HG03025 (cell line): ENCODE measurements around the gene ZFP42.
"Not testable (repeated sequence)": the region's sequence is repeated elsewhere in the genome, so short reads cannot be mapped to it uniquely, and the experiment has no call there.

ENCODE experiments used
- ATAC-seq: cut with Tn5 transposase; IDR thresholded peaks from one replicate; pipeline ENCODE4 v1.9.1; 2021; ENCODE audit warnings: mild to moderate bottlenecking, moderate library complexity; ENCODE audit not compliant: unreplicated experiment, low FRiP score

The ZFP42 gene

DNA sequence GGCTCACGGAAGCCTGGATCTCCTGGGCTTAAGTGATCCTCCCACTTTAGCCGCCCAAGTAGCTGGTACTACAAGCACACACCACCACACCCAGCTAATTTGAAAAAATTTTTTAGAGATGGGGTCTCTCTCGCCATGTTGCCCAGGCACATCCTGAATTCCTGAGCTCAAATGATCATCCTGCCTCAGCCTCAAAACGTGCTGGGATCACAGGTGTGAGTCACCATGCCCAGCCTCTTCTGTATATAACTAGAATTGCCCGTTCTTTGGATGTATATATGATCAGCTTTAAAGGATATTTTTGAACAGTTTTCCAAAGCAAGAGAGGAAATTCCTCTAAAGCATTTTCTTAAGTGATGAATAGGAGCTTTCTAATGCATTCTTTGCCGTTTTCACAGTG lies 22.7 kb downstream of the ZFP42 start:
- no peak for ATAC-seq

DNA sequence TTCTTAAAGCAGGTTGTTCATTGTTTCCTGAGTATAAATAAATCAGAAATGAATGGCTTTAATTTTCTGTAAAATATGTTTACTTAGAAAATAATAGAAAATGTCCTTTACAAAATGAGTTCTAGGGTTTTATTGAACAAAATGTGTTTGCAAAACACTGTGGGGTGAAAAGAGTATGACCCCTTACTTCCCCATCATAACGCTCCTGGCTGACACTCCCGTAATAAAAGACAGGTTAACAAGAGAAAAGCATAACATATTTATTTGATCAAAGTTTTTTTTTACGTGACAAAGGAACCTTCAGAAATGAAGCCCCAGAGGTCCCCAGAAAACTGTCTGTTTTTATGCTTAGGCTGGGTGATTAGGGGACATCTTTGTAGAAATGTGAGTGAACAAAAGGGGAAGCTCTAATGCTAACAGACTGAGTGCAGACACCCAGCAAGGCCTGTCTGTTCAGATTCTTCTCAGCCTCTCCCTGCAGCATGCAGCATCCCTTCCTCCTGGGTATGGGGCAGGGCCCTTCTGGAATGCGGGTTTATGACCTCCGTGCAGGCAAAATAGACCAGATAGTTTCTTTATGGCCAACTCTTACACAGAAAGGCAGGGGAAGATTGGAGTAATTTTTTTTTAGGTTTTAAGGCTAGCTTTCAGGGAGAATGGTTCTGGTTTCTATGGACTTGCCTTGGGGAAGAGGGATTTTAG lies 26.1 kb downstream of the ZFP42 start:
- ATAC-seq = no peak

DNA sequence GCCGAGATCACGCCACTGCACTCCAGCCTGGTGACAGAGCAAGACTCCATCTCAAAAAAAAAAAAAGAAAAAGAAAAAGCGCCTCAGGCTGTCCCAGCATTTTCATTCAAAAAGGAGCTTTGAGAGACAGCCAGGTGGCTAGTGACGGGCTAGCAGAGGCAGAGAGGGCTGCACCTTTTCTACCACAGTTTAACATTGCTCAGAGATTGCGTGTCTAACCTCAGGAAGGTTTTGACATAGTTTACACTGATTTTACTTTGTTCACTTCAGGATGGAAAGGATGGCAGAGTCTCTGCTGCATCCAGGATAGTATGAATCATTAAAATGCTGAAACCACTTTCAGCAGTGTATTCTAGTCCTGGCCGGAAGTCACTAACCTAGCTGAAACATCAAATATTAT lies 28.1 kb downstream of the ZFP42 start:
- no peak for ATAC-seq

DNA sequence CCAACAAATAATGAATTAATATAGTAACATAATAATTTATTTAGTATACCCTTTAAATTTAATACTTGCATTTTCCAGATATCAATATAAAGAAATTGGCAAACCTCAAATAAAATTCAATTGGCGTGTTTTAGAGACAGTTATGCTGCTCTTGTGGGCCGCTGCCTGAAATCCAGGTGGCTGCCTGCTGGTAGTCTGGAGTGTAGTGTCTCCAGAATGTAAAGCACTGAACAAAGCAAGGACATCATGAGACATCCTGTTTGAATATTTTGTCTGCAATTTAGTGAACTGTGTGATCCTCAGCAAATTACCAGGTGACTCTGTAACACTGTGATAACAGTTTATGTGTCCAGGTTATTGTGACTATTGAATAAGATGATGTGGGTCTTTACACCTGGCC lies 29.9 kb downstream of the ZFP42 start:
- ATAC-seq = no peak

DNA sequence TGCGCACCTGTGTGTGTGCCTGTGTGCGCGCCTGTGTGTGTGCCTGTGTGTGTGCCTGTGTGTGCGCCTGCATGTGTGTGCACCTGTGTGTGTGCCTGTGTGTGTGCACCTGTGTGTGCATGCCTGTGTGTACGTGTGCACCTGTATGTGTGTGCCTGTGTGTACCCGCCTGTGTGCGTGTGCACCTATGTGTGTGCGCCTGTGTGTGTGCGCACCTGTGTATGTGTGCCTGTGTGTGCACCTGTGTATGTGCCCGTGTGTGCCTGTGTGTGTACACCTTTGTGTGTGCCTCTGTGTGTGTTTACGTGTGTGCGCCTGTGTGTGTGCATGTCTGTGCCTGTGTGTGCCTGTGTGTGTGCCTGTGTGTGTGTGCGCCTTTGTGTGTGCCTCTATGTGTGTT lies 33.5 kb downstream of the ZFP42 start:
- ATAC-seq = no peak

DNA sequence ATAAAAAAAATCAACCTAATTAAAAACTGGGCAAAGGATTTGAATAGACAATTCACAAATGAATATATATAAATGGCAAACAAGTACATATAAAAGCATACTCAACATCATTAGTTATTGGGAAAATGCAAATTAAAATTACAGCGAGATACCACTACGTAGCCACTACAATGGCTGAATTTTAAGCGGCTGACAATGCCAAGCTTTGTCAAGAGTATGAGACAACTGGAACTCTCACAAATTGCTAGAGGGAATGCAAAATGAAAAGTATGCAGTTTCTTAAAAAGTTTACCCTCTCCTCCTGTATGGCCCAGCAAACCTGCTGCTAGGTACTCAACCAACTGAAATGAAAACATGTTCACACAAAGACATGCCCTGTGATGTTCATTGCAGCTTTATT lies 34.8 kb downstream of the ZFP42 start:
- no peak for ATAC-seq

DNA sequence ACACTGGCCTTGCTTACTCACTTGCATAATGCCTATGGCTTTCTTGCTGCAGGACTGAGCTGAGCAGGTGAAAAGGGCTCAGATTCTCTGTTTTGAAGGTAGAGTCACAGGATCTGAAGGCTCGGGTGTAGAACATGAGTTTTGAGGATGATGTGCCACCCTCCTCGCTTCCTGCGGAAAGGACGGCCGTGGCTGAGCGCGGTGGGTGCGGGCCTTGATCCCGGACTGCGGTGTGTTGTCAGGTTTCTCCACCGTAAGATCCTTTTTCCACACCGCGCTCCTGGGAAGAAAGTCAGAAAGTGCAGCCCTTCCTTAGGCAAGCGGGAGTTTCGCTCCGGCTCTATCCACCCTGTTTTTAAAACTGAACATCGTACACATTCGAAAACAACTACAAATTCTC lies 36.2 kb downstream of the ZFP42 start:
- no peak for ATAC-seq

DNA sequence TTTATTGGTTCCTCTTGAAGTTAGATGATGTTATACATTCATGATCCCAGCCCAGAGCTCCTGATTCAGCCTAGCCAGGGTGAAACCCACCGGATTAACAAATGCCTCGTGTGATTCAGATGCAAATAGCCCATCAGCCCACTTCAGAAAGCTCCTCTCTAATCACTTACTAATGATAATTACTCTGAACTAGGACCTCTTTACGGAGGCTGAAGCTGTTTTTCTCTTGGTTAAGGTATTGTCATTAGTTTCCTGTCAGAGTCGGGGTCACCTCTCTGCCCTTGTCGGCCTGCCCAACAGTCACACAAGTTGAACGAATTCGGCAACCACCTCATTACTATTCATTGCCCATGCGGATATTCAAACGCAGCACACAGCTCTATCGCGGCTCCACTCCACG lies 36.6 kb downstream of the ZFP42 start:
- ATAC-seq = no peak

DNA sequence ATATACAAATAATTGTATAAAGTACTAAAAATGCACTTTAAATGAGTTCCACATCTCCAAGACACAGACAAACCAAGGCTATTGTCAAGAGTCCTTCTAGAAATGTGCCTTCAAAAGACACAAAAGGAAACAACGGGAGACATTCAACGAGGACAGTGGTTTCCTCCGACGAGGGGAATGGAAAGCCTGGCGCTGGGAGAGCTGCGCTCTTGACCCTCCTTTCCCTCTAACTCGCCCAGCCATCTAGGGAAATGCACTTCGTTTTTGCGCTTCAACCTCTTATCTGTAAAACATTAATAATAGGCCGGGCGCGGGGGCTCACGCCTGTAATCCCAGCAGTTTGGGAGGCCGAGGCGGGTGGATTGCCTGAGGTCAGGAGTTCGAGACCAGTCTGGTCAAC lies 37.0 kb downstream of the ZFP42 start:
- ATAC-seq = no peak

DNA sequence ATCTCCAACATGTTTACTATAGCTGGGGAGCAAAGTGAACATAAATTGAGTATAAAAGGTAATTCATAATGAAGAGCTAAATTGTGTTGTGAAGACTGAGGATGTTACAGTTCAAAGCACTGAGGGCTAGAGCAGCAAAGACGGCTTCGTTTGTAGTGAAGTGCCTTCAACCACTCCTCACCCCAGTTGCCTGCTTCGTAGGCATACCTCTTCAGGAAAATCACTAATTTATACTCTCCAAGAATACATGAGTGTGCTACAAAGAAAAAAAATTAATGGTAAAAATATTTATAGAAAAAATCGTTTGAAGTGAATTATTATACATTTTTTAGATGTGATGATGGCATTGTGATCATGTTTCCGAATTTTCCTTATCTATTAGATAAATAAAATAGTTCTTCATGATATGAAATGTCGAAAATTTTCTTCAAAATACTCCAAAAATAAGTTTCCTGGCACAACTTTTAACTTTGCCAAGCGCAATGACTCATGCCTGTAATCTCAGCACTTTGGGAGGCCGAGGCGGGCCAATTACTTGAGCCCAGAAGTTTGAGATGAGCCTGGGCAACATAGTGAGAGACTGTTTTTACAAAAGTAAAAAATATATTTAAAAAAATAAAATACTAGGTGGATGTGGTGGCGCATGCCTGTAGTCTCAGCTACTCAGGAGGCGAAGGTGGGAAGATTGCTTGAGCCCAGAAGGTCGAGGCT lies 41.6 kb downstream of the ZFP42 start:
- ATAC-seq = no peak

DNA sequence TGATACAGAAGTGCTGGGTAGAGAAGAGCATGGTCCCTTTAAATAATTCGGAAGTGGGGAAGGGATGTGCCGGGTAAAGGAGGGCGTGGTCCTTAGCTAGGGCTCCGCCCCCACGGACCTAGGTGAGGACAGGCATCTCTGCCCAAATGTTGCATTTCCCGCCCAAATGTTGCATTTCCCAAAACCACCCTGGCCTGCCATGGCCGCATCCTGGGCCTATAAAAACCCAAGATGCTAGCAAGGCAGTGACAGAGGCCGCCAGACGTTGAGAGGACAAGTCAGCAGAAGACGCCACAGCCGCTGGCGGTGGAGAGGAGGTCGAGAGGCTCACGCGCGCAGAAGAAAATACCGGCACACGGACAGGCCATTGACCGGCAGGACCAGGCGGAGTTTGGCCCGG lies 46.1 kb downstream of the ZFP42 start:
- no peak for ATAC-seq

DNA sequence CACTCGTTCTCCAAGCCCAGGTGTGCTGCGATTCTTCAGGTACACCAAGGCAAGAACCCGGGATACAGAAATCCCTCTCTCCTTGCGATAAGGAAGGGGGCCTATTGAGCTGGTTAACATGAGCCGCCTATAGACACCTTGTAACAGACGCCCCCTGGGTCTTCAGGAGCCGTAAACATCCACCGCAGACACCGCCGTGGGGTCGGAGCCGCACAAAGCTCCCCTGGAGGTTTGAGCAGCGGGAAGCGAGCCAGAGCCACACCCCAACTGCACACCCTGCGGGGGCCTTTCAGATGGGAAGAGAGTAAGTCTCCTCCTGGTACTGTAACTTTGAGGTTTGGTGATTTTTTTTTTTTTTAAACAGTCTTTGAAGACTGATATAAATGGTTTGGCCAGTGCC lies 46.6 kb downstream of the ZFP42 start:
- ATAC-seq = no peak

DNA sequence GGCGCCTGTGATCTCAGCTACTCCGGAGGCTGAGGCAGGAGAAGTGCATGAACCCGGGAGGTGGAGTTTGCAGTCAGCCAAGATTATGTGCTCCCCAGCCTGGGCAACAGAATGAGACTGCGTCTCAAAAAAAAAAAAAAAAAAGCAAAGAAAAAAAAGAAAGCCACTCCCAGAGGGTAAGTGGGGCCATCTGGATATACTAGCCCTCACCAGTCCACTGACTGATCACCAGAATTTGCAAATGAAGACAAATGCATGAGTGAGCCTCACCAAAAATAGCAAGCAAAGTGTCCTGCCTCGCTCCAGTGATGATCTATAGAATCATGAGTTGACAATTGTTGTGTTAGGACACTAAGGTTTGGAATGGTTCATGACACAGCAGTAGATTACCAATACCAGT lies 47.6 kb downstream of the ZFP42 start:
- no peak for ATAC-seq

DNA sequence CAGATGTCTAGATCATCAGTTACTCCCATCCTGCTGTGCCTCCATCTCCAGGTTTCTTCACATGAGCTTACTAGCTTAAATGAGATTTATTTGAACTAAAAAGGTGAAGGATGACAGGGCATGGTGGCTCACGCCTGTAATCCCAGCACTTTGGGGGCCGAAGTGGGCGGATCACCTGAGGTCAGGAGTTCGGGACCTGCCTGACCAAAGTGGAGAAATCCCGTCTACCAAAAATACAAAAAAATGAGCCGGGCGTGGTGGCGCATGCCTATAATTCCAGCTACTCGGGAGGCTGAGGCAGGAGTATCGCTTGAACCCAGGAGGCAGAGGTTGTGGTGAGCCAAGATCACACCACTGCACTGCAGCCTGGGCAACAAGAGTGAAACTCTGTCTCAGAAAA lies 49.9 kb downstream of the ZFP42 start:
- ATAC-seq = not testable (repeated sequence)

DNA sequence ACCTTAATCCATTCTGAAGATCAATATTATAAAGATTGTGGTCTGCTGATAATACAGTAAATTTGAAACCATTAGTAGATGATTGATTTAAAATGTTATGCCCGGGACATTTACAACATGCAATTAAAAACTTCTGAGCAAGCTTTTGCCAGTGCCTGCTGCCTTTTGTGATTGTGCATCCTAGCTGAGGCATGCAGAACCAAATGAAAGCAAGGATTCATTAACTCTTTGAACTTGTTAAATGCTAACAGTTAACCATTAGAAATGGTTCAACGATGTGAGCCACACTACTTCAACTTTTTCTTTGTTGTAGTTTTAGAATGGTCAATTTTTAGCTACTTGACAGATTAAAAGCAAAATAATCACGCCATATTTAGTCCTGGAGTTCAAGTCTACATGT lies 51.1 kb downstream of the ZFP42 start:
- ATAC-seq = no peak

DNA sequence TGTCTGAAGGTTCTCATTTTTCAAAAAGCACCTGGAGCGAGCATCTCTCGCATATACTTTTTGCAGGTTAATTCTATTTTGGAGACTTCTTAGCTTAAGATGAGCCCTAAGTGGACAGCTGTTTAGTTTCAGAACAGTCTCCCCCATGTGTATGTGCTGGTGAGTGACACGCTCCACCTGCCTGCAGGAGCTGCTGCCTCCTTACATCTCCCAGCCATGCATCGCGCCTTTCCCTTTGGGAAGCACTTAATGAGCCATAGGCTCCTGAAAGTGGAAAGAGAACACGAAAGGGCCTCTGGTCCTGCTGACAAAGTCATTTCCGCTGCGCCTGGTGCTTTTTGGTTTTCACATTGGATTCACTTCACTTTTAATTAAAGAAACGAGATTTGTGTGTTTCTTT lies 57.7 kb downstream of the ZFP42 start:
- ATAC-seq = no peak
